Tongue (tissue), 2 donors: ENCODE measurements around the gene GGTA1. TPM values are rescaled to one million over a fixed set of nuclear protein-coding genes. Genes with fewer than 3 reads are reported as not detected.
"Not testable (repeated sequence)": the region's sequence is repeated elsewhere in the genome, so short reads cannot be mapped to it uniquely, and the experiment has no call there.

ENCODE experiments used
- DNase-seq: peaks from one replicate; pipeline ENCODE4 v3.0.0-alpha.2; 2015
- total RNA-seq: library from RNA; depleted of rRNA; stranded (reverse); fragments of >200 nt; gene quantifications from one replicate; pipeline ENCODE4 v1.2.3, GENCODE V29; 2014

GGTA1 gene
- total RNA-seq, 1 donor from 2014 or later, result 6.9 TPM

GRCh38 chr9:121455527-121456239 lies 44.0 kb downstream of the GGTA1 start:
- no peak for DNase-seq

- DNase-seq, result no peak
Measured at GRCh38 chr9:121454972-121455371, 44.7 kb downstream of the GGTA1 start.

- no peak for DNase-seq
Measured at GRCh38 chr9:121453232-121453892, 46.3 kb downstream of the GGTA1 start.

GRCh38 chr9:121452085-121452484 lies 47.6 kb downstream of the GGTA1 start:
- no peak for DNase-seq

GRCh38 chr9:121451586-121451985 lies 48.1 kb downstream of the GGTA1 start:
- no peak for DNase-seq

- DNase-seq, result no peak
Measured at GRCh38 chr9:121450241-121450640, 49.4 kb downstream of the GGTA1 start.

GRCh38 chr9:121449786-121450185 lies 49.9 kb downstream of the GGTA1 start:
- no peak for DNase-seq

- DNase-seq, result peak; percentile 5
Measured at GRCh38 chr9:121447321-121447834, 52.3 kb downstream of the GGTA1 start.

GRCh38 chr9:121445986-121446385 lies 53.7 kb downstream of the GGTA1 start:
- DNase-seq, result no peak

GRCh38 chr9:121443981-121444380 lies 55.7 kb downstream of the GGTA1 start:
- no peak for DNase-seq

- DNase-seq, result no peak
Measured at GRCh38 chr9:121441165-121441564, 58.5 kb downstream of the GGTA1 start.

GRCh38 chr9:121439711-121440664 lies 59.7 kb downstream of the GGTA1 start:
- peak; percentile 18 for DNase-seq

GRCh38 chr9:121439016-121439415 lies 60.6 kb downstream of the GGTA1 start:
- no peak for DNase-seq

GRCh38 chr9:121437891-121438290 lies 61.8 kb downstream of the GGTA1 start:
- no peak for DNase-seq

- DNase-seq, result not testable (repeated sequence)
Measured at GRCh38 chr9:121437046-121437445, 62.6 kb downstream of the GGTA1 start.

- DNase-seq, result no peak
Measured at GRCh38 chr9:121434969-121435368, 64.7 kb downstream of the GGTA1 start.

- DNase-seq, result no peak
Measured at GRCh38 chr9:121427899-121428298, 71.7 kb downstream of the GGTA1 start.

- no peak for DNase-seq
Measured at GRCh38 chr9:121424024-121424432, 75.6 kb downstream of the GGTA1 start.

GRCh38 chr9:121411993-121412392 lies 87.7 kb downstream of the GGTA1 start:
- no peak for DNase-seq

- DNase-seq, result no peak
Measured at GRCh38 chr9:121405899-121406298, 93.7 kb downstream of the GGTA1 start.
